Right lobe of liver (tissue), 4 donors: ENCODE results near the gene TIMM8A.

Source experiments
- CTCF ChIP-seq, 4 donors: fragments of 200-600 bp in 3 of 4; fragments of 450-650 bp in 1 of 4; IDR thresholded peaks; one replicate each; pipeline versions ENCODE4 v1.5.1 to v1.8.0; 2016 to 2022; ENCODE audit warnings: antibody characterized with exemption in 4 of 4, mild to moderate bottlenecking in 2 of 4
- POLR2A ChIP-seq: fragments of 450-650 bp; IDR thresholded peaks from one replicate; pipeline ENCODE4 v1.6.1; 2017; ENCODE audit warnings: antibody characterized with exemption, mild to moderate bottlenecking
- donor health status: DM: no; HTN: no; CAD: no.
- donor health status: DM: no; HTN: no; CAD: no.
- donor health status: DM: no; HTN: yes; CAD: no.

- TF ChIP-seq CTCF (IDR thresholded peaks at IDR 0.05) (no peak), POLR2A (no peak)
Observed at GRCh38 chrX:101377547-101377946, 29.0 kb upstream of the TIMM8A start.
